PC-3 (cell line): ENCODE data around the gene SNX9. TPM values are rescaled to one million over a fixed set of nuclear protein-coding genes. Genes with fewer than 3 reads are reported as not detected.

Experiments used
- ATAC-seq: fragments of 200-7000 bp; cut with Tn5 transposase; 2 replicates; pipeline ENCODE4 v1.9.1; 2020; ENCODE audit warnings: mild to moderate bottlenecking, moderate library complexity
- BruUV-seq: library from RNA; stranded (reverse); fragments of 400-500 nt; replicated peaks from 2 replicates; lab custom pipeline; 2021; lab: Mats Ljungman, UMichigan
- CTCF ChIA-PET: fragments of 300-600 bp; sonication (Branson Sonifier 250); formaldehyde crosslinking; loops from one replicate; lab custom pipeline; 2022; ENCODE audit warnings: antibody characterized with exemption; lab: Charles Lee
- POLR2A ChIA-PET: fragments of 300-600 bp; sonication (Branson Sonifier 250); formaldehyde crosslinking; loops from one replicate; lab custom pipeline; 2022; ENCODE audit warnings: antibody characterized with exemption; ENCODE audit not compliant: unreplicated experiment; lab: Charles Lee
- DNase-seq: peaks from one replicate; pipeline ENCODE4 v3.0.0-alpha.2; 2015
- H2AFZ ChIP-seq: fragments of 300-600 bp; sonication (generic); 2 replicates; pipeline ENCODE4 v1.6.0; 2016; ENCODE audit warnings: antibody characterized with exemption, low read length
- H3F3A ChIP-seq: fragments of 300-600 bp; sonication (generic); one replicate; pipeline ENCODE4 v1.6.0; 2017; ENCODE audit warnings: antibody characterized with exemption, low read length, control low read depth, mild to moderate bottlenecking; ENCODE audit not compliant: unreplicated experiment
- H3K27ac ChIP-seq: fragments of 300-600 bp; sonication (generic); 2 replicates; pipeline ENCODE4 v1.5.1; 2016; ENCODE audit warnings: mild to moderate bottlenecking, low read length
- H3K27me3 ChIP-seq: fragments of 300-600 bp; sonication (generic); 2 replicates; pipeline ENCODE4 v1.6.1; 2016; ENCODE audit warnings: low read length, mixed read lengths
- H3K36me3 ChIP-seq: fragments of 300-600 bp; sonication (generic); 2 replicates; pipeline ENCODE4 v1.6.1; 2016; ENCODE audit warnings: low read depth, mixed run types, low read length, mixed read lengths
- H3K4me1 ChIP-seq: fragments of 300-600 bp; sonication (generic); 2 replicates; pipeline ENCODE4 v1.5.1; 2016; ENCODE audit warnings: low read length; ENCODE audit not compliant: insufficient read depth
- H3K4me2 ChIP-seq: fragments of 300-600 bp; sonication (generic); 2 replicates; pipeline ENCODE4 v1.6.0; 2016; ENCODE audit warnings: low read length
- H3K4me3 ChIP-seq: fragments of 300-600 bp; sonication (generic); 2 replicates; pipeline ENCODE4 v1.5.1; 2016; ENCODE audit warnings: mild to moderate bottlenecking, low read length, mixed read lengths
- H3K79me2 ChIP-seq: fragments of 300-600 bp; sonication (generic); 2 replicates; pipeline ENCODE4 v1.6.1; 2017; ENCODE audit warnings: low read length, mixed read lengths
- H3K9ac ChIP-seq: fragments of 300-600 bp; sonication (generic); 2 replicates; pipeline ENCODE4 v1.6.0; 2016; ENCODE audit warnings: mild to moderate bottlenecking, low read length
- H3K9me2 ChIP-seq: fragments of 300-600 bp; sonication (generic); replicated peaks from 2 replicates; pipeline ENCODE4 v1.6.1; 2016; ENCODE audit warnings: mixed run types, low read length, mixed read lengths
- H3K9me3 ChIP-seq: fragments of 300-600 bp; sonication (generic); 2 replicates; pipeline ENCODE4 v1.6.1; 2016; ENCODE audit warnings: low read length, mixed read lengths
- H4K20me1 ChIP-seq: fragments of 300-600 bp; sonication (generic); 2 replicates; pipeline ENCODE4 v1.6.1; 2016; ENCODE audit warnings: low read length, mixed read lengths
- EZH2 ChIP-seq: fragments of 300-600 bp; sonication (generic); IDR thresholded peaks from one replicate; pipeline ENCODE4 v1.6.1; 2017; ENCODE audit warnings: antibody characterized with exemption, mild to moderate bottlenecking, low read length; ENCODE audit not compliant: unreplicated experiment
- EZH2phosphoT487 ChIP-seq: fragments of 300-600 bp; sonication (generic); IDR thresholded peaks from 2 replicates; pipeline ENCODE4 v1.6.1; 2018; ENCODE audit warnings: mild to moderate bottlenecking, antibody characterized with exemption, low read length, borderline replicate concordance
- intact Hi-C: fragments of 100-400 bp; cut with micrococcal nuclease; formaldehyde crosslinking; loops from 2 replicates; pipeline ENCODE4 v1.9.0; 2023
- total RNA-seq: library from RNA; depleted of rRNA; stranded (reverse); fragments of >200 nt; gene quantifications from 2 replicates; pipeline ENCODE4 v1.2.3, GENCODE V29; 2014
- TF ChIP-seq, protein P1 (sequence below): fragments of 300-600 bp; sonication (generic); conservative IDR thresholded peaks from 2 replicates; pipeline ENCODE4 v1.5.1; 2017; ENCODE audit warnings: antibody characterized with exemption, low read depth, mild to moderate bottlenecking, low read length

Gene SNX9
- total RNA-seq, 1 experiment from 2014 or later, result 18.0 TPM

DNA sequence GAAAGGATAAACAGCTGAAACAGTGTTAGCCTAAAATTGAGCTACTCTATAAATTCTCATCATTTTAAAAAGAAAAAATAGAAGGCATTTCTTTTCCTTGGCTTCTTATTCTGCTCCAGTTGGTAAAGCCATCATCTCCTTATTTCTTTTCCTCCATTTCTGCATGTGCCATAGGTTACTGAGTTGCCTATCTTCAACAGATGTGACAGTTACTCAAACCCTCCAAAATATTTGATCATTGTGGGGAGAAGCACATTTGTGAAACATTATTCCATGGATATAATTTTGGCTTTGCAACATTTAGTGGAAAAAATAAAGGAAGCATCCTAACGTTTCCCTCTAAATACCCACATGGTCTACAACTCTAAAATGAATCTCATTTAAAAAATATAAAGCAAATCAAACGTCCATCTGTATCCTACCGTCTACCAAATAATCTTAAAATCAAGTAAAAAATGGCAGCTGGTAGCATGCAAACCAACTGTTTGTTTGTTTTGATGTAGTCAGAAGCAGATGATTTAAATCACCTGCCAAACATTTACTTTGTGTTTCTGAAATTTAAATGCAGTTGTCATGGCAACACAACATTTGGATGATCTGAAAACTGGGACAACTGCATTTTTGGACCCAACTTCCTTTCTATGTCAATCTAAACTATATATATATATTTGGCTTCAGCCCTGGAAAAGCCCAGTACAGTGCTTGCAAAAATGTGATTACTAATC, 16.8 kb upstream of the SNX9 start:
- Histone ChIP-seq H3K9me2 (no peaks in the 10 kb centered on the region), H3K27me3 (no peaks in the 10 kb centered on the region), H3K4me2 (no peak overlapping the region), H3K36me3 (no peaks in the 10 kb centered on the region), H3K79me2 (no peaks in the 10 kb centered on the region), H2AFZ (no peak overlapping the region), H3K4me1 (no peaks in the 10 kb centered on the region), H4K20me1 (no peaks in the 10 kb centered on the region), H3K9ac (no peak overlapping the region), H3K4me3 (no peak overlapping the region), H3K9me3 (no peaks in the 10 kb centered on the region), H3K27ac (no peak overlapping the region), H3F3A (no peaks in the 10 kb centered on the region)
- BruUV-seq, result no TSS peak
- CTCF ChIA-PET, result interaction anchor here (0.6 kb wide), 1 partner anchor 16 kb away, joined by 3 read pairs; no protein-coding TSS in a partner anchor
- ATAC-seq (no peak), DNase-seq (no peak)
- POLR2A ChIA-PET, result no interaction called here
- intact Hi-C loops, result no loop called here
- no peak for TF ChIP-seq EZH2
- TF ChIP-seq, protein P1, sequence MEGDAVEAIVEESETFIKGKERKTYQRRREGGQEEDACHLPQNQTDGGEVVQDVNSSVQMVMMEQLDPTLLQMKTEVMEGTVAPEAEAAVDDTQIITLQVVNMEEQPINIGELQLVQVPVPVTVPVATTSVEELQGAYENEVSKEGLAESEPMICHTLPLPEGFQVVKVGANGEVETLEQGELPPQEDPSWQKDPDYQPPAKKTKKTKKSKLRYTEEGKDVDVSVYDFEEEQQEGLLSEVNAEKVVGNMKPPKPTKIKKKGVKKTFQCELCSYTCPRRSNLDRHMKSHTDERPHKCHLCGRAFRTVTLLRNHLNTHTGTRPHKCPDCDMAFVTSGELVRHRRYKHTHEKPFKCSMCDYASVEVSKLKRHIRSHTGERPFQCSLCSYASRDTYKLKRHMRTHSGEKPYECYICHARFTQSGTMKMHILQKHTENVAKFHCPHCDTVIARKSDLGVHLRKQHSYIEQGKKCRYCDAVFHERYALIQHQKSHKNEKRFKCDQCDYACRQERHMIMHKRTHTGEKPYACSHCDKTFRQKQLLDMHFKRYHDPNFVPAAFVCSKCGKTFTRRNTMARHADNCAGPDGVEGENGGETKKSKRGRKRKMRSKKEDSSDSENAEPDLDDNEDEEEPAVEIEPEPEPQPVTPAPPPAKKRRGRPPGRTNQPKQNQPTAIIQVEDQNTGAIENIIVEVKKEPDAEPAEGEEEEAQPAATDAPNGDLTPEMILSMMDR, result no peak
- TF ChIP-seq EZH2phosphoT487, result no peak

- no peak for ATAC-seq
- BruUV-seq, result no TSS peak
Measured at GRCh38 chr6:157806856-157807215, 16.2 kb upstream of the SNX9 start.

More at GRCh38 chr6:157806856-157807215, 16.2 kb upstream of the SNX9 start:
- POLR2A ChIA-PET, result no interaction called here
- Histone ChIP-seq H3K9me3 (no peaks in the 10 kb centered on the region), H3K4me3 (no peak overlapping the region), H3K36me3 (no peaks in the 10 kb centered on the region), H3F3A (no peaks in the 10 kb centered on the region), H3K4me2 (no peak overlapping the region), H3K9ac (no peak overlapping the region), H2AFZ (no peak overlapping the region), H3K27me3 (no peaks in the 10 kb centered on the region), H4K20me1 (no peaks in the 10 kb centered on the region), H3K79me2 (no peaks in the 10 kb centered on the region), H3K27ac (no peak overlapping the region), H3K9me2 (no peaks in the 10 kb centered on the region), H3K4me1 (no peaks in the 10 kb centered on the region)
- CTCF ChIA-PET, result no interaction called here
- intact Hi-C loops, result no loop called here
- DNase-seq, result no peak
- no peak for TF ChIP-seq EZH2phosphoT487
- TF ChIP-seq EZH2, result no peak
- TF ChIP-seq, protein P1, result no peak
